ENCODE data around the gene CMTM4. TPM values are rescaled to one million over a fixed set of nuclear protein-coding genes. Genes with fewer than 3 reads are reported as not detected.

The CMTM4 gene
- total and polyA plus RNA-seq, 4 donors, result 24.3 to 78.0 (median 32.0) TPM

DNA sequence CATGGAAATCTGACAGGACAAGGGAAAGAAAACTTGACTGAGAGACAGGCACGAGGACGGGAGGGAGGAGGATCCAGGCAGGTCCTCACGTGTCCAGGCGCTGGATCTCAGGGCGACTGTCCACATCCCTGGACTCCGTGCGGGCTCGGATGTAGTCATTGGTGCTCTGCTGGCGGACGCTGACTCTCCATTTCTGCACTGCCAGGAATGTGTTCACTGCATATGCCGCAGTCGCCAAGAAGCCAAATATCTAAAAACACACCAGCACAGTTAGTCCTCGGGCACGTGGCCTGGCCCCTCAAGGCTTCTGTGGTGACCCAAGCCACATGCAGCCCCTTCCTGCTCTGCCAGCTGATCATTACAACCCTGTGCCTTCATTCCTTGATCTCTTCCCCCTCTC, 74.6 kb downstream of the CMTM4 start:
- TF ChIP-seq, protein P1, sequence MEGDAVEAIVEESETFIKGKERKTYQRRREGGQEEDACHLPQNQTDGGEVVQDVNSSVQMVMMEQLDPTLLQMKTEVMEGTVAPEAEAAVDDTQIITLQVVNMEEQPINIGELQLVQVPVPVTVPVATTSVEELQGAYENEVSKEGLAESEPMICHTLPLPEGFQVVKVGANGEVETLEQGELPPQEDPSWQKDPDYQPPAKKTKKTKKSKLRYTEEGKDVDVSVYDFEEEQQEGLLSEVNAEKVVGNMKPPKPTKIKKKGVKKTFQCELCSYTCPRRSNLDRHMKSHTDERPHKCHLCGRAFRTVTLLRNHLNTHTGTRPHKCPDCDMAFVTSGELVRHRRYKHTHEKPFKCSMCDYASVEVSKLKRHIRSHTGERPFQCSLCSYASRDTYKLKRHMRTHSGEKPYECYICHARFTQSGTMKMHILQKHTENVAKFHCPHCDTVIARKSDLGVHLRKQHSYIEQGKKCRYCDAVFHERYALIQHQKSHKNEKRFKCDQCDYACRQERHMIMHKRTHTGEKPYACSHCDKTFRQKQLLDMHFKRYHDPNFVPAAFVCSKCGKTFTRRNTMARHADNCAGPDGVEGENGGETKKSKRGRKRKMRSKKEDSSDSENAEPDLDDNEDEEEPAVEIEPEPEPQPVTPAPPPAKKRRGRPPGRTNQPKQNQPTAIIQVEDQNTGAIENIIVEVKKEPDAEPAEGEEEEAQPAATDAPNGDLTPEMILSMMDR (IDR thresholded peaks at IDR 0.05; ENCODE audit: control extremely low read depth, extremely low read depth), result no peak
- Histone ChIP-seq H3K36me3 (ENCODE audit: control insufficient read depth in 4 of 4, insufficient read depth in 4 of 4, low read length in 4 of 4) (peaks cover 0 to 13% (median 2%) of the 10 kb centered on the region in 4 donors), H3K4me3 (no peak overlapping the region), H3K9me3 (ENCODE audit: control insufficient read depth in 4 of 4, insufficient read depth in 3 of 4, low read length in 3 of 4) (no peaks in the 10 kb centered on the region), H3K4me1 (ENCODE audit: control insufficient read depth in 5 of 5, insufficient read depth in 5 of 5, low read length in 5 of 5) (peaks cover 0 to 2% (median 0%) of the 10 kb centered on the region in 5 donors), H3K27ac (ENCODE audit: low read depth in 1 of 2, low read length in 1 of 2) (no peak overlapping the region), H3K9ac (ENCODE audit: insufficient read depth in 1 of 2, low read length in 2 of 2) (no peak overlapping the region), H3K27me3 (ENCODE audit: control insufficient read depth in 3 of 3, insufficient read depth in 3 of 3, low read length in 2 of 3) (no peaks in the 10 kb centered on the region)
- ATAC-seq (ENCODE audit: insufficient read depth, low FRiP score), result no peak
- no peak for DNase-seq
- 96 to 99% methylated on average over 14 of the region's 14 CpGs for WGBS, 2 donors

DNA sequence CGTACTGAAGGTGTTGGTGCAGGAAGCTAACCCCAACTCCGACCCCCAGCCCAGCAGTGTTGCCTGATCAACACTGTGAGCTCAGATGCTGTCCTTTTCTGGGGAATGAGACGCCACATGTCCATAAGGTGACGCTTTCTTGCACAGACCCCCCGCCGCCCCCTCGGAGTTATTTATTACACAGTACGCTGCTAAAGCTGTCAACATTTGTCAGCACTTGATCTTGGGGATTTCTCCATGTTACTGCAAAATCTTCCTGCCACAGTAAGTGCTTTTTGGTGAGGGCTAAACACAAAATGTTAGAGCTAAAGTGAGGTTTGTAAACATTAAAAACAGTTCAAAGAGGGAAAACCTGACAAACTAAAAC, 76.1 kb downstream of the CMTM4 start:
- WGBS, 2 donors, result 91% methylated on average over 8 of the region's 8 CpGs
- Histone ChIP-seq H3K36me3 (ENCODE audit: control insufficient read depth in 4 of 4, insufficient read depth in 4 of 4, low read length in 4 of 4) (peaks cover 0 to 13% (median 2%) of the 10 kb centered on the region in 4 donors), H3K4me1 (ENCODE audit: control insufficient read depth in 5 of 5, insufficient read depth in 5 of 5, low read length in 5 of 5) (peaks cover 0 to 2% (median 0%) of the 10 kb centered on the region in 5 donors), H3K9ac (ENCODE audit: insufficient read depth in 1 of 2, low read length in 2 of 2) (no peak overlapping the region), H3K27ac (ENCODE audit: low read depth in 1 of 2, low read length in 1 of 2) (no peak overlapping the region), H3K9me3 (ENCODE audit: control insufficient read depth in 4 of 4, insufficient read depth in 3 of 4, low read length in 3 of 4) (no peaks in the 10 kb centered on the region), H3K4me3 (no peak overlapping the region), H3K27me3 (ENCODE audit: control insufficient read depth in 3 of 3, insufficient read depth in 3 of 3, low read length in 2 of 3) (no peaks in the 10 kb centered on the region)
- ATAC-seq (ENCODE audit: insufficient read depth, low FRiP score) (no peak), DNase-seq (no peak)
- TF ChIP-seq, protein P1 (IDR thresholded peaks at IDR 0.05; ENCODE audit: control extremely low read depth, extremely low read depth), result no peak

DNA sequence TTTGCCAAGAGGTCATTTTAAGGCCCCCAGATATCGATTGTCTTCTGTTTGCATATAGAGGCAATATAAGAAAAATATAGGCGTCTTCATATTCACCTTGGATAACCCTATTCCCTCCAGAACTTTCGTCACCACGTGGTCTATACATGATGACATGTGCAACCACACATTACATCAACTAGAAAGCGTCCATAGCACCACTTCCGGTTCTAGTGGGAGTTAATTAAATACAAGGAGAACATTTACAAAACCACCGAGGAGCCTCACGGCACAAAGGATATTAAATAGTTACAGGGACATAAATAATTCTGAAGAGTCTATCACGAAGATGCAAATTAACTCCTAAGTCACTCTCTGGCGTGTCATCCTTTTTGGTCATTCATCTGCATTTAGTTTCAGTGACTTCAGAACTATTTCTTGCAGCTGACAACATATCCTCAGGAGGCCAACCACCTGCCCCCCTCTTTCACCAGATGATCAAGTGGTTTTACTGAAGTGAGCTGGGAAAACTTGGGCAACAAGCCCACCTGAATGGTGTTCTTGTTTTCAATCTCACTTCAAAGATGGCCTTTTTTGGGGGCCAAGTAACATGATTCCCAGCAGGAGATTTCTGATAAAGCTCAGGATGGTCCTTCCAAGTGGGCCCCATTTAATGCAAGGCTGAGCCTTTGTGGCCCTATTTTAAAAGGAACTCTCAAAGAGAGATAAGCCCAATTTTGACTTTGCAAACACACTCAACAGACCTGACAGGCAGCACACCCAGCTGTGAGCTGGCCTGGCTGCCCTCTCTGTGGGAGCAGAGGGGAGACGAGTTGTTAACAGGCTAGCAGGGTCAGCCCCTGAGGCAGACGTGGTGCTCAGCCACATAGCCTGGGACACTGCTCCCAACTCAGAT, 76.8 kb downstream of the CMTM4 start:
- Histone ChIP-seq H3K9ac (ENCODE audit: insufficient read depth in 1 of 2, low read length in 2 of 2) (no peak overlapping the region), H3K36me3 (ENCODE audit: control insufficient read depth in 4 of 4, insufficient read depth in 4 of 4, low read length in 4 of 4) (peaks cover 0 to 13% (median 2%) of the 10 kb centered on the region in 4 donors), H3K4me1 (ENCODE audit: control insufficient read depth in 5 of 5, insufficient read depth in 5 of 5, low read length in 5 of 5) (peaks cover 0 to 2% (median 0%) of the 10 kb centered on the region in 5 donors), H3K27me3 (ENCODE audit: control insufficient read depth in 3 of 3, insufficient read depth in 3 of 3, low read length in 2 of 3) (no peaks in the 10 kb centered on the region), H3K4me3 (no peak overlapping the region), H3K9me3 (ENCODE audit: control insufficient read depth in 4 of 4, insufficient read depth in 3 of 4, low read length in 3 of 4) (no peaks in the 10 kb centered on the region), H3K27ac (ENCODE audit: low read depth in 1 of 2, low read length in 1 of 2) (no peak overlapping the region)
- TF ChIP-seq, protein P1 (IDR thresholded peaks at IDR 0.05; ENCODE audit: control extremely low read depth, extremely low read depth), result no peak
- DNase-seq, result no peak
- ATAC-seq (ENCODE audit: insufficient read depth, low FRiP score), result no peak
- 45 to 64% methylated on average over 12 of the region's 12 CpGs for WGBS, 2 donors

Data from lung (tissue), 12 donors.